Breast epithelium (tissue), 3 donors: ENCODE data around the gene SELENOT.

Experiments
- POLR2A ChIP-seq: fragments of 450-650 bp; IDR thresholded peaks from one replicate; pipeline ENCODE4 v1.6.1; 2016; ENCODE audit warnings: antibody characterized with exemption, mild to moderate bottlenecking, moderate library complexity
- POLR2AphosphoS5 ChIP-seq, 3 donors: sonication (generic); formaldehyde crosslinking; IDR thresholded peaks; one replicate each; pipeline ENCODE4 v1.6.1; 2017; ENCODE audit warnings: antibody characterized with exemption in 3 of 3
- TF ChIP-seq, protein P1 (sequence below), 3 donors: fragments of 450-650 bp; IDR thresholded peaks; one replicate each; pipeline ENCODE4 v1.5.1; 2016 to 2017; ENCODE audit warnings: antibody characterized with exemption in 3 of 3, mild to moderate bottlenecking in 3 of 3, moderate library complexity in 3 of 3

DNA sequence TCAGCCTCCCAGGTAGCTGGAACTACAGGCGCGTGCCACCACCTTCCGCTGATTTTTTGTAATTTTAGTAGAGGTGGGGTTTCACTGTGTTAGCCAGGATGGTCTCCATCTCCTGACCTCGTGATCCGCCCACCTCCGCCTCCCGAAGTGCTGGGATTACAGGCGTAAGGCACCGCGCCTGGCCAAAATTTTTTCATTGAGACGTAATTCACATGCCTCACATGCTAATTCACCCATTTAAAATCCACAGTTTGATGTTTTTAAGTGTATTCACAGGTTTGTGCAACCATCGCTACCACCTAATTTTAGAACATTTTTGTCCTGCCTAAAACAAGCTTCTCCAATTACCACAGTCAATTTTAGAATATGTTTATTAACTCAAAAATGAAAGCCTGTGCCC is 37.1 kb downstream of the SELENOT start:
- TF ChIP-seq, protein P1, sequence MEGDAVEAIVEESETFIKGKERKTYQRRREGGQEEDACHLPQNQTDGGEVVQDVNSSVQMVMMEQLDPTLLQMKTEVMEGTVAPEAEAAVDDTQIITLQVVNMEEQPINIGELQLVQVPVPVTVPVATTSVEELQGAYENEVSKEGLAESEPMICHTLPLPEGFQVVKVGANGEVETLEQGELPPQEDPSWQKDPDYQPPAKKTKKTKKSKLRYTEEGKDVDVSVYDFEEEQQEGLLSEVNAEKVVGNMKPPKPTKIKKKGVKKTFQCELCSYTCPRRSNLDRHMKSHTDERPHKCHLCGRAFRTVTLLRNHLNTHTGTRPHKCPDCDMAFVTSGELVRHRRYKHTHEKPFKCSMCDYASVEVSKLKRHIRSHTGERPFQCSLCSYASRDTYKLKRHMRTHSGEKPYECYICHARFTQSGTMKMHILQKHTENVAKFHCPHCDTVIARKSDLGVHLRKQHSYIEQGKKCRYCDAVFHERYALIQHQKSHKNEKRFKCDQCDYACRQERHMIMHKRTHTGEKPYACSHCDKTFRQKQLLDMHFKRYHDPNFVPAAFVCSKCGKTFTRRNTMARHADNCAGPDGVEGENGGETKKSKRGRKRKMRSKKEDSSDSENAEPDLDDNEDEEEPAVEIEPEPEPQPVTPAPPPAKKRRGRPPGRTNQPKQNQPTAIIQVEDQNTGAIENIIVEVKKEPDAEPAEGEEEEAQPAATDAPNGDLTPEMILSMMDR (IDR thresholded peaks at IDR 0.05): no peak
- TF ChIP-seq POLR2AphosphoS5 (IDR thresholded peaks at IDR 0.05) (no peak), POLR2A (no peak)
